Left ventricle myocardium inferior (tissue), 1 donor: ENCODE data around the gene HOOK2. TPM values are rescaled to one million over a fixed set of nuclear protein-coding genes. Genes with fewer than 3 reads are reported as not detected.
"Not testable (repeated sequence)": the region's sequence is repeated elsewhere in the genome, so short reads cannot be mapped to it uniquely, and the experiment has no call there.

Source experiments
- DNase-seq: peaks from one replicate; pipeline ENCODE4 v3.0.0-alpha.2; 2020
- H3K27ac ChIP-seq: fragments of 200-600 bp; replicated peaks from 2 replicates; pipeline ENCODE4 v1.8.0; 2021
- H3K27me3 ChIP-seq: fragments of 200-600 bp; 2 replicates; pipeline ENCODE4 v1.8.0; 2021; ENCODE audit warnings: low read depth
- H3K36me3 ChIP-seq: fragments of 200-600 bp; 2 replicates; pipeline ENCODE4 v1.8.0; 2021
- H3K4me1 ChIP-seq: fragments of 200-600 bp; 2 replicates; pipeline ENCODE4 v1.8.0; 2021
- H3K4me3 ChIP-seq: fragments of 200-600 bp; 2 replicates; pipeline ENCODE4 v1.8.0; 2021; ENCODE audit warnings: mild to moderate bottlenecking, moderate library complexity
- H3K9me3 ChIP-seq: fragments of 200-600 bp; replicated peaks from 2 replicates; pipeline ENCODE4 v1.8.0; 2021
- CTCF ChIP-seq: fragments of 200-600 bp; IDR thresholded peaks from 2 replicates; pipeline ENCODE4 v1.8.0; 2021; ENCODE audit warnings: antibody characterized with exemption, mild to moderate bottlenecking, borderline replicate concordance
- intact Hi-C: fragments of 100-400 bp; cut with micrococcal nuclease; formaldehyde crosslinking; loops from one replicate; pipeline ENCODE4 v1.11.0; 2022
- total RNA-seq: library from RNA; stranded (reverse); fragmentation: NEBNext Ultra II Directional; extraction: Animal tissue kit (Norgen Biotek cat#: 25700); gene quantifications from one replicate; pipeline ENCODE4 v1.2.1, GENCODE V29; 2021
- donor health status: DM: no; HTN: yes; CAD: no; lungs with severe emphysema.

Gene HOOK2
- total RNA-seq, 1 donor from 2014 or later: 66.3 TPM

- DNase-seq: no peak
- peak overlapping the region; percentile 98 for H3K4me3 ChIP-seq
- intact Hi-C loops: no loop called here
Observed at GRCh38 chr19:12800923-12801465, 25.6 kb upstream of the HOOK2 start.

GRCh38 chr19:12800466-12800770, 25.1 kb upstream of the HOOK2 start:
- Histone ChIP-seq H3K4me1 (peaks cover 40% of the 10 kb centered on the region), H3K4me3 (peak overlapping the region; percentile 98), H3K36me3 (peaks cover 38% of the 10 kb centered on the region), H3K27me3 (no peaks in the 10 kb centered on the region), H3K27ac (peak overlapping the region; percentile 93), H3K9me3 (no peaks in the 10 kb centered on the region)
- no peak for TF ChIP-seq CTCF
- DNase-seq: no peak
- intact Hi-C loops: no loop called here

More at GRCh38 chr19:12800923-12801465, 25.6 kb upstream of the HOOK2 start:
- Histone ChIP-seq H3K27ac (peak overlapping the region; percentile 93), H3K27me3 (no peaks in the 10 kb centered on the region), H3K9me3 (no peaks in the 10 kb centered on the region), H3K36me3 (peaks cover 38% of the 10 kb centered on the region), H3K4me1 (peaks cover 37% of the 10 kb centered on the region)
- TF ChIP-seq CTCF: no peak

- no peak for DNase-seq
- no peaks in the 10 kb centered on the region for H3K9me3 ChIP-seq
Observed at GRCh38 chr19:12799742-12800465, 24.6 kb upstream of the HOOK2 start.

GRCh38 chr19:12797607-12798006, 22.3 kb upstream of the HOOK2 start:
- DNase-seq, H3K27ac ChIP-seq, H3K27me3 ChIP-seq, intact Hi-C loops, H3K9me3 ChIP-seq, H3K4me3 ChIP-seq: not testable (repeated sequence)
- H3K4me1 ChIP-seq: peaks cover 60% of the 10 kb centered on the region
- peaks cover 38% of the 10 kb centered on the region for H3K36me3 ChIP-seq

More at GRCh38 chr19:12799742-12800465, 24.6 kb upstream of the HOOK2 start:
- Histone ChIP-seq H3K27ac (peak overlapping the region; percentile 93), H3K4me3 (peak overlapping the region; percentile 98), H3K4me1 (peaks cover 40% of the 10 kb centered on the region), H3K27me3 (no peaks in the 10 kb centered on the region), H3K36me3 (peaks cover 38% of the 10 kb centered on the region)
- intact Hi-C loops: no loop called here
- no peak for TF ChIP-seq CTCF

GRCh38 chr19:12797141-12797587, 21.8 kb upstream of the HOOK2 start:
- intact Hi-C loops: no loop called here
- DNase-seq: no peak
- no peak overlapping the region for H3K4me3 ChIP-seq
- no peak for TF ChIP-seq CTCF
- H3K9me3 ChIP-seq: no peaks in the 10 kb centered on the region
- H3K4me1 ChIP-seq: peaks cover 60% of the 10 kb centered on the region
- peak overlapping the region; percentile 96 for H3K27ac ChIP-seq
- peaks cover 38% of the 10 kb centered on the region for H3K36me3 ChIP-seq
- H3K27me3 ChIP-seq: no peaks in the 10 kb centered on the region
